Effector memory CD4-positive, alpha-beta T cell (primary cell): ENCODE data around the gene GTF2A2.

ENCODE experiments used
- DNase-seq, 3 donors: peaks; one replicate each; pipeline ENCODE4 v3.0.0-alpha.2; 2020
- H3K27ac ChIP-seq: 2 replicates; pipeline ENCODE4 v1.7.0; 2013; ENCODE audit warnings: mild to moderate bottlenecking, low read length, moderate library complexity; ENCODE audit not compliant: insufficient read depth, poor library complexity, severe bottlenecking
- H3K27me3 ChIP-seq: replicated peaks from 2 replicates; pipeline ENCODE4 v1.7.0; 2013; ENCODE audit warnings: mild to moderate bottlenecking, low read length; ENCODE audit not compliant: insufficient read depth, control insufficient read depth, poor library complexity, severe bottlenecking
- H3K36me3 ChIP-seq: 2 replicates; pipeline ENCODE4 v1.7.0; 2013; ENCODE audit warnings: mild to moderate bottlenecking, low read length, moderate library complexity; ENCODE audit not compliant: control insufficient read depth, insufficient read depth
- H3K4me1 ChIP-seq: 2 replicates; pipeline ENCODE4 v1.7.0; 2013; ENCODE audit warnings: low read length, mild to moderate bottlenecking; ENCODE audit not compliant: control insufficient read depth, insufficient read depth, poor library complexity, severe bottlenecking
- H3K4me3 ChIP-seq: 2 replicates; pipeline ENCODE4 v1.7.0; 2013; ENCODE audit warnings: low read length, low read depth, mild to moderate bottlenecking; ENCODE audit not compliant: insufficient read depth, poor library complexity, severe bottlenecking
- H3K9me3 ChIP-seq: 2 replicates; pipeline ENCODE4 v1.7.0; 2013; ENCODE audit warnings: mild to moderate bottlenecking, low read length, moderate library complexity; ENCODE audit not compliant: control insufficient read depth

Gene GTF2A2

GRCh38 chr15:59611276-59612260 is 45.7 kb downstream of the GTF2A2 start, which contains the start of gene GCNT3:
GCNT3 (plus strand) TSS chr15:59611783; CDS start chr15:59618239, 6,456 bp downstream.
- H3K9me3 ChIP-seq: no peaks in the 10 kb centered on the region
- H3K4me1 ChIP-seq: no peaks in the 10 kb centered on the region
- DNase-seq: no peak
- H3K36me3 ChIP-seq: no peaks in the 10 kb centered on the region
- H3K27me3 ChIP-seq: no peaks in the 10 kb centered on the region
- no peak within 1 kb of the TSS for H3K27ac ChIP-seq
- no peak within 1 kb of the TSS for H3K4me3 ChIP-seq

DNA sequence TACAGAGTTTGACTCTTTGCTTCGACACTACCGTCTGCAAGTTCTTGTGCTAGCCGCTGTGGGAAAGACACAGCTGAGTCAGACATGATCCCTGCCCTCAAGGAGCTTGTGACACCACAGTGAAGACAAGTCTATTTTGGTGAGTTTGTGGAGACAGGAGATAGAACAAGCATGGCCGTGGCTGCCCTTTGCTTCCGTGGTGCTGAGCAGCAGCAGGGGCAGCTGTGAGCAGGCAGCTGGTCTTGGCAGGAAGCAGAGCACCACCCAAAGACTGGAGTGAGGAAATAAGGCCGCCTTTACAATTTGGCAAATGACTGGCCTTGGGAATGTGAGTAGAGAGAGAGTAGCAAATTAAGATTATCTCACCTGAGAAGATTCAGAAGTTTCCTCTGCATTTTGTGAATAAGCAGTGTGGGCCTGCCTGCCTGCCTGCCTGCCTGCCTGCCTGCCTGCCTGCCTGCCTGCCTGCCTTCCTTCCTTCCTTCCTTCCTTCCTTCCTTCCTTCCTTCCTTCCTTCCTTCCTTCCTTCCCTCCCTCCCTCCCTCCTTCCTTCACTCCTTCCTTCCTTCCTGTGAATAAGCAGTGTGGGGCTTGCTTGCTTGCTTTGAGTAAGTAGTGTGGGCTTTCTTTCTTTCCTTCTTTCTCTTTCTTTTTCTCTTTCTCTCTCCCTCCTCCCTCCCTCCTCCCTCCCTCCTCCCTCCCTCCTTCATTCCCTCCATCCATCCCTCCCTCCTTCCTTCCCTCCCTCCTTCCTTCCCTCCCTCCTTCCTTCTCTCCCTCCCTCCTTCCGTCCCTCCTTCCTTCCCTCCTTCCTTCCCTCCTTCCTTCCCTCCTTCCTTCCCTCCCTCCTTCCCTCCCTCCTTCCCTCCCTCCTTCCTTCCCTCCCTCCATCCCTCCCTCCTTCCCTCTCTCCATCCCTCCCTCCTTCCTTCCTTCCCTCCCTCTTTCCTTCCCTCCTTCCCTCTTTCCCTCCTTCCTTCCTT is 47.3 kb downstream of the GTF2A2 start:
- H3K36me3 ChIP-seq: no peaks in the 10 kb centered on the region
- no peak for DNase-seq
- H3K9me3 ChIP-seq: no peaks in the 10 kb centered on the region
- H3K27me3 ChIP-seq: no peaks in the 10 kb centered on the region
- H3K27ac ChIP-seq: no peak overlapping the region
- H3K4me1 ChIP-seq: no peaks in the 10 kb centered on the region
- no peak overlapping the region for H3K4me3 ChIP-seq

DNA sequence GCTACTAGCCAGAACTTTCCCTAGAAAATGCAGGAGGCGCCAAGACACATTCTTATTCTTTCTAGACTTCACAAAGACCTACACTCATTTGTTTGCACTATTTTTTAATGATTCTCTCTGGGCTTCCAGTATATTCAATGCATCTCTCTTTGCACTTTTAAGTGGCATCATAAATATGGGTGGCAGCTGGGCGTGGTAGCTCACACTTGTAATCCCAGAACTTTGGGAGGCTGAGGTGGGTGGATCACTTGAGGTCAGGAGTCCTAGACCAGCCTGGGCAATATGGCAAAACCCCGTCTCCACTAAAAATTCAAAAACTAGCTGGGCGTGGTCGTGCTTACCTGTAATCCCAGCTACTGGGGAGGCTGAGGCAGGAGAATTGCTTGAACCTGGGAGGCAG is 51.3 kb downstream of the GTF2A2 start:
- no peak for DNase-seq

GRCh38 chr15:59598461-59598860 is 58.9 kb downstream of the GTF2A2 start:
- H3K36me3 ChIP-seq: no peaks in the 10 kb centered on the region
- no peaks in the 10 kb centered on the region for H3K27me3 ChIP-seq
- DNase-seq: no peak
- no peaks in the 10 kb centered on the region for H3K9me3 ChIP-seq
- no peaks in the 10 kb centered on the region for H3K4me1 ChIP-seq
- H3K4me3 ChIP-seq: no peak overlapping the region
- H3K27ac ChIP-seq: no peak overlapping the region

More for the DNA sequence above, 51.3 kb downstream of the GTF2A2 start:
- Histone ChIP-seq H3K4me3 (no peak overlapping the region), H3K27me3 (no peaks in the 10 kb centered on the region), H3K36me3 (no peaks in the 10 kb centered on the region), H3K4me1 (no peaks in the 10 kb centered on the region), H3K9me3 (no peaks in the 10 kb centered on the region), H3K27ac (no peak overlapping the region)

- Histone ChIP-seq H3K36me3 (no peaks in the 10 kb centered on the region), H3K4me1 (no peaks in the 10 kb centered on the region), H3K9me3 (no peaks in the 10 kb centered on the region), H3K27ac (no peak overlapping the region), H3K4me3 (no peak overlapping the region), H3K27me3 (no peaks in the 10 kb centered on the region)
- DNase-seq: no peak
These were observed 60.7 kb downstream of the GTF2A2 start for GRCh38 chr15:59596640-59597039.

DNA sequence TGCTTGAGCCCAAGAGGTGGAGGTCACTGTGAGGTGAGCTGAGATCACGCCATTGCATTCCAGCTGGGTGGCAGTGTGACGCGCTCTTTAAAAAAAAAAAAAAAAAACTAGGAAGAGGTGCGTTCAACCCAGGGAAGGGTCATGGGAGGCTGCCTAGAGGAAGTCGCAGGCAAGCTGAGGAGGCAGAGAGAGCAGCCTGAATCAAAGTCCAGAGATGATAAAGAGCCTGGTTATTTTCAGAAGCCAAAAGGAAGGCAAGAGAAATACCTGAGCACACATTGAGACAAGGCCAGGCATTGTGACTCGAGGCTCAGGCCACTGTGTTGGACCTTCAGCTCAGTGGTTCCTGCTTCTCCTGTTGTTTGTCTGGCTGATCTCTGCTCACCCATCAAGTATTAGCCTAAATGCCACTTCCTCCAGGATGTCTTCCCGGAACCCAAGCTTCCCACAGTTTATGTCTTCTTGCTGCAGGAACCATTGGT is 61.8 kb downstream of the GTF2A2 start:
- no peaks in the 10 kb centered on the region for H3K27me3 ChIP-seq
- H3K27ac ChIP-seq: no peak overlapping the region
- no peak for DNase-seq

GRCh38 chr15:59594991-59595390 is 62.3 kb downstream of the GTF2A2 start:
- Histone ChIP-seq H3K4me1 (no peaks in the 10 kb centered on the region), H3K36me3 (no peaks in the 10 kb centered on the region), H3K27ac (no peak overlapping the region), H3K4me3 (no peak overlapping the region), H3K27me3 (no peaks in the 10 kb centered on the region), H3K9me3 (no peaks in the 10 kb centered on the region)
- DNase-seq: no peak

More for the DNA sequence above, 61.8 kb downstream of the GTF2A2 start:
- Histone ChIP-seq H3K4me3 (no peak overlapping the region), H3K9me3 (no peaks in the 10 kb centered on the region), H3K36me3 (no peaks in the 10 kb centered on the region), H3K4me1 (no peaks in the 10 kb centered on the region)

DNA sequence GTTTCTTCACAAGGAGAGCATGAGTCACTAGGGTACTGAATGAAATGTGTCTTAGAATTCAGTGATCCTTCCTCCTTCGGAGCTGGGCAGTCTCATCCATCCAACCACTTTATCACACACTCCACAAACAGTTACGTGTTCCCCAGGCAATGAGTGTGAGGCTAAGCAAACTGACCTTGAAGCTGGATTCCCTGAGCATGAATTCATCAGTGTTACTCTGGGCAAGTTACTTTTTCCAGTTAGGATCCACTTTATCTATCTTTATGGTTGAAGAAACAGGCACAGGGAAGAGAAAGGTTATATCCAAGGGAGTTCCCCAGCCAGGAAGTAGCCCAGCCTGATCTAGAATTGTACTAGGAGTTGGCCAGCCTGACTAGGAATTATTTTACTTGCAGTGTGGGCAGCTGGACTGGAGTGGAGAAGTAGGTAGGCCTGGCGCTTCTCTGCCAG is 62.8 kb downstream of the GTF2A2 start:
- Histone ChIP-seq H3K27me3 (no peaks in the 10 kb centered on the region), H3K4me3 (no peak overlapping the region), H3K36me3 (no peaks in the 10 kb centered on the region), H3K4me1 (no peaks in the 10 kb centered on the region), H3K27ac (no peak overlapping the region), H3K9me3 (no peaks in the 10 kb centered on the region)
- no peak for DNase-seq

- no peaks in the 10 kb centered on the region for H3K4me1 ChIP-seq
- no peak overlapping the region for H3K4me3 ChIP-seq
- H3K36me3 ChIP-seq: no peaks in the 10 kb centered on the region
- no peak for DNase-seq
- no peaks in the 10 kb centered on the region for H3K9me3 ChIP-seq
- H3K27ac ChIP-seq: no peak overlapping the region
- no peaks in the 10 kb centered on the region for H3K27me3 ChIP-seq
These were observed 66.0 kb downstream of the GTF2A2 start for GRCh38 chr15:59591356-59591755.
